Kidney epithelial cell (primary cell): Measurements from ENCODE around the gene UROC1. TPM values are rescaled to one million over a fixed set of nuclear protein-coding genes. Genes with fewer than 3 reads are reported as not detected.

Source experiments
- DNase-seq: peaks from one replicate; pipeline ENCODE4 v3.0.0-alpha.2; 2010; ENCODE audit warnings: low read depth
- H3K27me3 ChIP-seq: 2 replicates; pipeline ENCODE4 v1.6.0; 2011; ENCODE audit warnings: low read length; ENCODE audit not compliant: control insufficient read depth, insufficient read depth
- H3K36me3 ChIP-seq: 2 replicates; pipeline ENCODE4 v1.5.1; 2011; ENCODE audit warnings: low read length; ENCODE audit not compliant: control insufficient read depth, insufficient read depth
- H3K4me3 ChIP-seq: 2 replicates; pipeline ENCODE4 v1.5.1; 2011; ENCODE audit warnings: low read depth, mild to moderate bottlenecking, control low read depth, low read length
- CTCF ChIP-seq: IDR thresholded peaks from 2 replicates; pipeline ENCODE4 v1.5.1; 2011; ENCODE audit warnings: mild to moderate bottlenecking, moderate library complexity, low read length, control low read depth, inconsistent platforms; ENCODE audit not compliant: insufficient read depth, poor library complexity, severe bottlenecking
- total RNA-seq: library from RNA; depleted of rRNA; stranded (reverse); fragments of >200 nt; gene quantifications from 2 replicates; pipeline ENCODE4 v1.2.3, GENCODE V29; 2015

The UROC1 gene
- total RNA-seq, 1 donor from 2014 or later = not detected

DNA sequence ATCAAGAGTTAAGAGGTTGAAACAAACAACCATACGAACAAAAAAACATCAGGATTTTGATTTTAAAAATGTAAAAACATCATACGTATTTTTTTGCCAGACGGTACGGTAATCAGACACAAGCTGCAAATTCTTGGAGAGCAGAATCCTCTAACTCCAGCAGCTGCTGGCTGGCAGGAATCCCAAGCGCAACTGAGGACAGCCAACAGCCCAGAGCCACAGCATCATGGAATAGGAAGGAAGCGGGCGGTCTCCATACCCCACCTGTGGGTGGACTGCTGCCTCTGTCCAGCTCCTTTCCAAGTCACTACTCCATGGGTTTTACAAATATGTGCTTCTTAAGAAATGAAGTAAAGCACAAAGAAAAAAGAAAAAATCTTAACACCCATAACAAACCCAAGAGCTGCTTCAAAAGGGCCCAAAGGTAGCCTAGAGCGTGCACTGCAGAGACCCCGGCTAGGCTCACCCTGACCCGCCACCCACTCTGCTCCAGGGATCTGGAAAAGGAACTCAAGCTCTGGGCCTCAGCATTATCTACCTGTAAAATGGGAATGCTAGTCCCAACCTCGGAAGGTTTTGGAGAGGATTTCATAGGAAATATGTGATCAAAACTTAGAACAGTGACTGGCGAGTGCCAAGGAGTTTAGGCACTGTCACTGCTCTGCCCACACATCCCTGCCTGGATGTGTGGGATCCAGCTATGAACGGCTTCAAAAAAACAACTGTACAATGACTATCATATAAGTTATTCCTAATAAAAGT is 75.3 kb downstream of the UROC1 start:
- no peak for TF ChIP-seq CTCF
- Histone ChIP-seq H3K4me3 (no peak overlapping the region), H3K27me3 (no peaks in the 10 kb centered on the region), H3K36me3 (no peaks in the 10 kb centered on the region)
- DNase-seq = no peak

DNA sequence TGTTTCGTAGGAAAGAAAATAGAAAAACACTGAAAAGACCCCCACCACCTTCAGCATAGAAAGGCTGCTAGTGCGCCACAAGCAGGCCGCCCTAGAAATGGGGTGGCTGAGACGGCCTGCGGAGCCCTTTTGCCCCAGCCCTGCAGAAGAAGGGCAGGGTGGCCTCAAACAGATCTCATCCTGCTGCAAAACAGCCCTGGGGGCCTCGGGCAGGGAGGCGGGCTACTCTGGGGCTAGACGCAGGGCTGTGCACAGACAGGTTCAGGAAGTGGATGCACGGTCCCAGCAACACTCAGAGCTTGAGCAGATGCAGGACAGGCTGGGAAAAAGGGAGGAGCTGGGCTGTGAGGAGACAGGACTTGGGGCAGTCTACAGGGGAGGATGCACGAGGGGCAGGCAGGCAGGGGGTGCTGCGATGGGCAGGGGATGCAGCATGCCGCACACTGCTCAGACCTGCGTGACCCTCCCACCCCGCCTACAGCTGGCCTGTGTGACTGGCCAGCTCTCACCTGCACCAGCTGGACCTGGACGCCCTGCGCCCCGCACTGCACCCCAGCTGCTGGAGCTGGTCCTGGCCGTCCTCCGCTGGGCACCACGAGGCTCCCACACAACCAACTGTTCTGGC is 76.2 kb downstream of the UROC1 start:
- H3K36me3 ChIP-seq = no peaks in the 10 kb centered on the region
- no peak for TF ChIP-seq CTCF
- DNase-seq = no peak
- H3K4me3 ChIP-seq = no peak overlapping the region
- H3K27me3 ChIP-seq = no peaks in the 10 kb centered on the region

- DNase-seq = no peak
- H3K27me3 ChIP-seq = no peaks in the 10 kb centered on the region
- H3K4me3 ChIP-seq = no peak overlapping the region
- no peaks in the 10 kb centered on the region for H3K36me3 ChIP-seq
- no peak for TF ChIP-seq CTCF
Observed at GRCh38 chr3:126440709-126440995, 76.9 kb downstream of the UROC1 start.

GRCh38 chr3:126439968-126440708 is 77.4 kb downstream of the UROC1 start:
- no peak for TF ChIP-seq CTCF
- no peak overlapping the region for H3K4me3 ChIP-seq
- H3K36me3 ChIP-seq = no peaks in the 10 kb centered on the region
- H3K27me3 ChIP-seq = no peaks in the 10 kb centered on the region
- no peak for DNase-seq

- DNase-seq = no peak
Observed at GRCh38 chr3:126439346-126439967, 78.1 kb downstream of the UROC1 start.

More at GRCh38 chr3:126439346-126439967, 78.1 kb downstream of the UROC1 start:
- TF ChIP-seq CTCF = no peak
- Histone ChIP-seq H3K4me3 (no peak overlapping the region), H3K27me3 (no peaks in the 10 kb centered on the region), H3K36me3 (no peaks in the 10 kb centered on the region)
